Esophagus muscularis mucosa (tissue), 4 donors: ENCODE results near the gene NT5M.

Experiments
- EP300 ChIP-seq: sonication (generic); formaldehyde crosslinking; IDR thresholded peaks from one replicate; pipeline ENCODE4 v1.6.1; 2017; ENCODE audit warnings: antibody characterized with exemption
- POLR2A ChIP-seq: fragments of 450-650 bp; IDR thresholded peaks from one replicate; pipeline ENCODE4 v1.6.1; 2017; ENCODE audit warnings: antibody characterized with exemption, moderate library complexity, mild to moderate bottlenecking, low read depth
- POLR2AphosphoS5 ChIP-seq, 2 donors: sonication (generic); formaldehyde crosslinking; IDR thresholded peaks; one replicate each; pipeline ENCODE4 v1.6.1; 2017; ENCODE audit warnings: antibody characterized with exemption in 2 of 2
- TF ChIP-seq, protein P1 (sequence below), 3 experiments: fragments of 200-600 bp in 2 of 3; fragments of 450-650 bp in 1 of 3; sonication (generic) in 2 of 3; IDR thresholded peaks; one replicate each; pipeline ENCODE4 v1.5.1; 2017 to 2019; ENCODE audit warnings: antibody characterized with exemption in 3 of 3, mild to moderate bottlenecking in 2 of 3, moderate library complexity in 1 of 3

DNA sequence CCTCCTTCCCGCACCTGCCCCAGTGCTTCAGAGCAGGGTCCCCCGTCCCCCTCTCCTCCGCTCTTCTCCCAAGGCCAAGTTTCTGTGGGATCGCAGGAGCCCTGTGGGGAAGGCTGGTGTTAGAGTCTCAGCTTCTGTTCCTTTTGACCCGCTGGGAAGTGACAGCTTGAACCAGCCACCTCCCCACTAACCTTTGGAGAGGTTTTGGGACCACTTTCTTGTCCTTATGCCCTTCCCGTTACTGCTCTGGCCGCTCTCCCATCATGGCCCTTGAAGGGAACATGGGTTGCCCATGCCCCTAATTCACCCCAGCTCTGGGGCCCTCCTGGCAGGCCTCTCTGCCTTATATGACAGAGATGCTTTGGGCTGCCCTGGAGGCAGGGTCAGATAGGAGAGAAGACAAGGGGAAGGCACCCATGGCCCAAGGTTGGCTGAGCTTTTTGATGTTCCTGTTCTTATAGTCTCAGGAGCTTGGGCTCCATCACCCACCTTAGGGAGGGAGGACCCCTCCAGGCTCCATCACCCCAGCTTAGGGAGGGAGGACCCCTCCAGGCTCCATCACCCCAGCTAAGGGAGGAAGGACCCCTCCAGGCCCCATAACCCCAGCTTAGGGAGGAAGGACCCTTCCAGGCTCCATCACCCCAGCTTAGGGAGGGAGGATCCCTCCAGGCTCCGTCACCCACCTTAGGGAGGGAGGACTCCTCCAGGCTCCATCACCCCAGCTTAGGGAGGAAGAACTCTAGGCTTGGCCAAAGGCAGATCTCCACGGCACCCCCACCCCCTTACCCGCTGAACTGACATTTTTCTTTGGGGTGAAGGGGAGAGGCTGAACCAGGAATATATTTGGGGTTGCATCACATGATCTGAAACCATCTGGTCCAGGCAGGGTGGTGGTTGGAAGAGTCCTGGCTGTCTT, 45.0 kb downstream of the NT5M start:
- TF ChIP-seq, protein P1, sequence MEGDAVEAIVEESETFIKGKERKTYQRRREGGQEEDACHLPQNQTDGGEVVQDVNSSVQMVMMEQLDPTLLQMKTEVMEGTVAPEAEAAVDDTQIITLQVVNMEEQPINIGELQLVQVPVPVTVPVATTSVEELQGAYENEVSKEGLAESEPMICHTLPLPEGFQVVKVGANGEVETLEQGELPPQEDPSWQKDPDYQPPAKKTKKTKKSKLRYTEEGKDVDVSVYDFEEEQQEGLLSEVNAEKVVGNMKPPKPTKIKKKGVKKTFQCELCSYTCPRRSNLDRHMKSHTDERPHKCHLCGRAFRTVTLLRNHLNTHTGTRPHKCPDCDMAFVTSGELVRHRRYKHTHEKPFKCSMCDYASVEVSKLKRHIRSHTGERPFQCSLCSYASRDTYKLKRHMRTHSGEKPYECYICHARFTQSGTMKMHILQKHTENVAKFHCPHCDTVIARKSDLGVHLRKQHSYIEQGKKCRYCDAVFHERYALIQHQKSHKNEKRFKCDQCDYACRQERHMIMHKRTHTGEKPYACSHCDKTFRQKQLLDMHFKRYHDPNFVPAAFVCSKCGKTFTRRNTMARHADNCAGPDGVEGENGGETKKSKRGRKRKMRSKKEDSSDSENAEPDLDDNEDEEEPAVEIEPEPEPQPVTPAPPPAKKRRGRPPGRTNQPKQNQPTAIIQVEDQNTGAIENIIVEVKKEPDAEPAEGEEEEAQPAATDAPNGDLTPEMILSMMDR (IDR thresholded peaks at IDR 0.05): no peak
- TF ChIP-seq POLR2A: no peak
- no peak for TF ChIP-seq POLR2AphosphoS5 (IDR thresholded peaks at IDR 0.05)
- TF ChIP-seq EP300: no peak
